ENCODE measurements around the gene PPP2R2C.

The PPP2R2C gene

GRCh38 chr4:6324999-6325787 is 147.2 kb downstream of the PPP2R2C start:
- DNase-seq (ENCODE audit: low spot score): no peak
- in situ Hi-C loops (cut with MboI; ENCODE audit: low pct_unique_long_range_greater_than_20kb, low sequenced_read_pairs, unreplicated experiment): loop anchor here (5.0 kb wide), 1 partner anchor 73 kb away; no protein-coding TSS in a partner anchor
- TF ChIP-seq CTCF (IDR thresholded peaks at IDR 0.05; ENCODE audit: extremely low read depth, insufficient read depth, missing control alignments): no peak

- in situ Hi-C loops (cut with MboI; ENCODE audit: low pct_unique_long_range_greater_than_20kb, low sequenced_read_pairs, unreplicated experiment): no loop called here
- TF ChIP-seq CTCF (IDR thresholded peaks at IDR 0.05; ENCODE audit: extremely low read depth, insufficient read depth, missing control alignments): no peak
- no peak for DNase-seq (ENCODE audit: low spot score)
These were observed 147.9 kb downstream of the PPP2R2C start for GRCh38 chr4:6324461-6324998.

GRCh38 chr4:6322761-6323566 is 149.4 kb downstream of the PPP2R2C start:
- TF ChIP-seq CTCF (IDR thresholded peaks at IDR 0.05; ENCODE audit: extremely low read depth, insufficient read depth, missing control alignments): no peak
- in situ Hi-C loops (cut with MboI; ENCODE audit: low pct_unique_long_range_greater_than_20kb, low sequenced_read_pairs, unreplicated experiment): no loop called here
- DNase-seq (ENCODE audit: low spot score): no peak

- no peak for TF ChIP-seq CTCF (IDR thresholded peaks at IDR 0.05; ENCODE audit: extremely low read depth, insufficient read depth, missing control alignments)
- no peak for DNase-seq (ENCODE audit: low spot score)
- in situ Hi-C loops (cut with MboI; ENCODE audit: low pct_unique_long_range_greater_than_20kb, low sequenced_read_pairs, unreplicated experiment): no loop called here
These were observed 150.2 kb downstream of the PPP2R2C start for GRCh38 chr4:6322067-6322760.

GRCh38 chr4:6321361-6321760 is 151.1 kb downstream of the PPP2R2C start:
- in situ Hi-C loops (cut with MboI; ENCODE audit: low pct_unique_long_range_greater_than_20kb, low sequenced_read_pairs, unreplicated experiment): no loop called here
- no peak for TF ChIP-seq CTCF (IDR thresholded peaks at IDR 0.05; ENCODE audit: extremely low read depth, insufficient read depth, missing control alignments)
- no peak for DNase-seq (ENCODE audit: low spot score)

- no peak for TF ChIP-seq CTCF (IDR thresholded peaks at IDR 0.05; ENCODE audit: extremely low read depth, insufficient read depth, missing control alignments)
- in situ Hi-C loops (cut with MboI; ENCODE audit: low pct_unique_long_range_greater_than_20kb, low sequenced_read_pairs, unreplicated experiment): no loop called here
- DNase-seq (ENCODE audit: low spot score): no peak
These were observed 151.8 kb downstream of the PPP2R2C start for GRCh38 chr4:6320663-6321062.

Data from GM13977 (cell line).